ACC112 (cell line): ENCODE results near the gene NPDC1.

ENCODE experiments used
- H2AFZ ChIP-seq: fragments of 200-600 bp; sonication (generic); one replicate; pipeline ENCODE4 v1.6.0; 2017; ENCODE audit warnings: antibody characterized with exemption, low read length; ENCODE audit not compliant: unreplicated experiment
- H3K27ac ChIP-seq: fragments of 200-600 bp; sonication (generic); 2 replicates; pipeline ENCODE4 v1.5.1; 2014; ENCODE audit warnings: low read depth, mild to moderate bottlenecking, antibody characterized with exemption, low read length, moderate library complexity
- H3K27me3 ChIP-seq: fragments of 200-600 bp; sonication (generic); 2 replicates; pipeline ENCODE4 v1.6.1; 2014; ENCODE audit warnings: mild to moderate bottlenecking, antibody characterized with exemption, low read length, moderate library complexity, mixed read lengths; ENCODE audit not compliant: insufficient read depth
- H3K36me3 ChIP-seq: fragments of 200-600 bp; sonication (generic); 2 replicates; pipeline ENCODE4 v1.6.1; 2016; ENCODE audit warnings: mild to moderate bottlenecking, antibody characterized with exemption, low read length, moderate library complexity, mixed read lengths; ENCODE audit not compliant: insufficient read depth
- H3K4me1 ChIP-seq: fragments of 200-600 bp; sonication (generic); one replicate; pipeline ENCODE4 v1.6.1; 2016; ENCODE audit warnings: low read length, mixed read lengths; ENCODE audit not compliant: insufficient read depth, unreplicated experiment, control insufficient read depth
- H3K4me3 ChIP-seq: fragments of 200-600 bp; sonication (generic); 2 replicates; pipeline ENCODE4 v1.5.1; 2014; ENCODE audit warnings: mild to moderate bottlenecking, low read depth, low read length
- H3K79me2 ChIP-seq: fragments of 200-600 bp; sonication (generic); one replicate; pipeline ENCODE4 v1.6.0; 2016; ENCODE audit warnings: low read length; ENCODE audit not compliant: control insufficient read depth, unreplicated experiment, insufficient read depth

The NPDC1 gene

DNA sequence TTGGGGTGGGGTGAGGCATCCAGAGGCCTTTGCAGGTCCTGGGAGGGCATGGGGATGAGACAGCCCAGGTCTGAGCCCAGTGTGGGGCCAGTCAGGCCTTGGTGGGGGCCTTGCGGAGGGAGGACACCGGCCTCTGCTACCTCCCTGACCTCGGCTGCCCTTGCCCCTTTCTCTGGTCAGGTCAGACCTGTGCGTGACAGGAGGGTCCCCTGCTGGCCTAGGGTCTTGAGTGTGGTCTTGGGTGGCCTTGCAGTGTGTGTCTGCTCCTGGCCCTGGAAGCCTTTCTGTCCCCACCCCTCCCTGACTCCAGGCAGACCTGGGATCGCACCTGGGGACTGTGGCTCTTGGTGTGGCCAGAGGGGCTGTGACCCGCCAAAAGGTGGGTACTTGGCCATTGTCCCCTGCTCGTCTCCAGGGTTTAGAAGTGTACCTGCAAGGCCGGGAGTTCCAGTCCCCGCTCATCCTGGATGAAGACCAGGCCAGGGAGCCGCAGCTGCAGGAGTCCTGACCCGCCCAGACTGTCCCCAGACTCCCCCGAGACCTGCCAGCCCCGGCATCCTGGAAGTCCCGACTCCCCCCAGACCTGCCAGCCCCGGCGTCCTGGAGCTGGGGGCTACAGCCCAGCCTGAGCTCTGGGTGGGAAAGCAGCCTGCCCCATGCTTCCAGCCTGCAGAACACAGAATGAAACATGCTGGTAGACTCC, 36.4 kb upstream of the NPDC1 start:
- Histone ChIP-seq H2AFZ (no peak overlapping the region), H3K36me3 (peaks cover 10% of the 10 kb centered on the region; the same call in 1 of the 2 replicates), H3K4me3 (no peak overlapping the region), H3K79me2 (peaks cover 18% of the 10 kb centered on the region), H3K4me1 (peaks cover 36% of the 10 kb centered on the region), H3K27ac (peak overlapping the region; percentile 61), H3K27me3 (no peaks in the 10 kb centered on the region)

DNA sequence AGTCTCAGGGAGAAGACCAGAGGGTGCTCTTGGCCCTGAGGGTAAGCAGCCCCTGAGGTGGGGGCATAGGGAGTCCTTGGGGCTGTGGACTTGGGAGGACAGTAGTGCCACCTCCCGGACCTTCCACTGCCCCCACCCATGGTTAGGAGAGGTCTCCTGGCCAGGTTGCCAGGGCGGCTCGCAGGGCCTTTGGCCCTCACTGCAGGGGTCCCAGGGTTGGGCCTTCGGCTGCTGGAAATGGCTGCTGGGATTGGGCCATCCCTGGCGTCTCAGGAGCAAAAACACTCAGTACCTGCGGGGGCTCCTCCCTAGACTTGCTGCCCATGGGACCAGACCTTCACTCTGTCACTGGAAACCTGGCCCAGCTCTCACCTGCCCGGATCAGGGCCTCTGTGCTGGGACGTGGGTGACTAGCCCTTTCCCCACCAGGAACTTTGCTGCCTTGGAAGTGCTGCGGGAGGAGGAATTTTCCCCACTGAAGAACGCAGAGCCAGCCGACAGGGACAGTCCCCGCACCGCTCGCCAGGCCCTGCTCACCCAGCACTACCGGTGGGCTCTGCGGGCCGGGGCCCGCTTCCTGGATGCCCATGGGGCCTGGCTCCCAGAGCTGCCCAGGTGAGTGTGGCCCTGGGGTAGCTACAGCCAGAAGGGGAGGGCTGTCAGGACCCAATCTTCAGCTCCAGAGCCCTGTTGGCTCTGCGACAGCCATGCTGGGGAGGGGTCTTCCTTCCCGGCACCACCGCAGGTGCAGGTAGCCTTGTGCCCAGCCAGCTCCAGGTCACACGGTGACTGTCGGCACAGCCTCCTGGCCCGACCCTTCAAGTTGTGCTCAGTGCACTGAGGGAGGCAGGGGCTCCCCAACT, 34.5 kb upstream of the NPDC1 start:
- H3K36me3 ChIP-seq = peaks cover 10% of the 10 kb centered on the region; the same call in 1 of the 2 replicates
- H3K4me3 ChIP-seq = no peak overlapping the region
- no peak overlapping the region for H3K27ac ChIP-seq
- H3K4me1 ChIP-seq = peaks cover 36% of the 10 kb centered on the region
- H3K27me3 ChIP-seq = no peaks in the 10 kb centered on the region
- no peak overlapping the region for H2AFZ ChIP-seq
- peaks cover 18% of the 10 kb centered on the region for H3K79me2 ChIP-seq

DNA sequence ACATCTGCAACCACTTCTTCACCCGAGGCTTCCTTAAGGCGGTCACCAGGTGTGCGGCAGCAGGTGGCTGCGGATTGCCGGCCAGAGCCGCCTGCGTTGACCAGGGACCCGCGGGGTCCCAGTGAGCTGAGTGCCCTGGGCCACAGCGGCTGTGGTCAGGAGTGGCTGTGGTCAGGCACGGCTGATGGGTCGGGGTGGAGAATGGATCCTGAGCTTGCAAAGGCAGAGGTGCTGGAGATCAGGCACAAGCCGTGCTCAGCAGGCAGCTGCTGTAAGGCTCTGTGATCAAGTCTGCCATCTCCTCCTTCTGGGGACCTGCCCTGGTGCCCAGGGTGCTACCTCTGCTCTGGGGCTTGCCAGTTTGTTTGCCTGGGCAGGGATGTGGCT, 33.4 kb upstream of the NPDC1 start:
- H3K27ac ChIP-seq = no peak overlapping the region
- H3K27me3 ChIP-seq = no peaks in the 10 kb centered on the region

DNA sequence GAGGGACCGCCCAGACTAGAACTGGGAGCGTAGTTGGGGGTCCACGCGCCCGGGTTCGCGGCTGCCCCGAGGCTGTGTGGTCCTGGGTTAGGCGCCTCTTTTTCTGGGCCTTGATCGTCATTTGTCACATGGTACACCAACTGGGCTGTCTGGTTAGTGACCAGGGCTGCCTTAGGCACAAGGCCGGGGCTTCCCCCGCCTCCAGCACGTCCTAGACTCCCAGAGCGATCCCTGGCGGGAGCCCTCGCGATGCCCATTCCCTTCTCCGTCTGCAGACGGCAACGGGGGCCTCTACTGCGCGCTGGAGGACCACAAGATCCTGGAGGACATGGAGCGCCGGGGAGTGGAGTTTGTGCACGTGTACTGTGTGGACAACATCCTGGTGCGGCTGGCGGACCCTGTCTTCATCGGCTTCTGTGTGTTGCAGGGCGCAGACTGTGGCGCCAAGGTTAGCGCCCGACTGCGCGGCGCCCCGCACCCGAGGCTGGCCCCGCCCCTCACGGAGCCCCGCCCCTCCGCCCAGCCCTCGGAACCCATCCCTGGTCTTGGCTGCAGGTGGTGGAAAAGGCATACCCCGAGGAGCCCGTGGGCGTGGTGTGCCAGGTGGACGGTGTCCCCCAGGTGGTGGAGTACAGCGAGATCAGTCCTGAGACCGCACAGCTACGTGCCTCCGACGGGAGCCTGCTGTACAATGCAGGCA, 32.9 kb upstream of the NPDC1 start:
- Histone ChIP-seq H3K27me3 (no peaks in the 10 kb centered on the region), H3K36me3 (peaks cover 10% of the 10 kb centered on the region; the same call in 1 of the 2 replicates), H3K4me1 (peaks cover 21% of the 10 kb centered on the region), H3K27ac (no peak overlapping the region), H2AFZ (no peak overlapping the region), H3K79me2 (peaks cover 18% of the 10 kb centered on the region), H3K4me3 (peak overlapping the region; percentile 93)

More for the DNA sequence above, 33.4 kb upstream of the NPDC1 start:
- Histone ChIP-seq H3K79me2 (peaks cover 18% of the 10 kb centered on the region), H3K4me1 (peaks cover 26% of the 10 kb centered on the region), H2AFZ (no peak overlapping the region), H3K4me3 (0 out of 2 replicates have a peak overlapping the region, but pooled peaks have one; percentile 24), H3K36me3 (peaks cover 10% of the 10 kb centered on the region; the same call in 1 of the 2 replicates)

DNA sequence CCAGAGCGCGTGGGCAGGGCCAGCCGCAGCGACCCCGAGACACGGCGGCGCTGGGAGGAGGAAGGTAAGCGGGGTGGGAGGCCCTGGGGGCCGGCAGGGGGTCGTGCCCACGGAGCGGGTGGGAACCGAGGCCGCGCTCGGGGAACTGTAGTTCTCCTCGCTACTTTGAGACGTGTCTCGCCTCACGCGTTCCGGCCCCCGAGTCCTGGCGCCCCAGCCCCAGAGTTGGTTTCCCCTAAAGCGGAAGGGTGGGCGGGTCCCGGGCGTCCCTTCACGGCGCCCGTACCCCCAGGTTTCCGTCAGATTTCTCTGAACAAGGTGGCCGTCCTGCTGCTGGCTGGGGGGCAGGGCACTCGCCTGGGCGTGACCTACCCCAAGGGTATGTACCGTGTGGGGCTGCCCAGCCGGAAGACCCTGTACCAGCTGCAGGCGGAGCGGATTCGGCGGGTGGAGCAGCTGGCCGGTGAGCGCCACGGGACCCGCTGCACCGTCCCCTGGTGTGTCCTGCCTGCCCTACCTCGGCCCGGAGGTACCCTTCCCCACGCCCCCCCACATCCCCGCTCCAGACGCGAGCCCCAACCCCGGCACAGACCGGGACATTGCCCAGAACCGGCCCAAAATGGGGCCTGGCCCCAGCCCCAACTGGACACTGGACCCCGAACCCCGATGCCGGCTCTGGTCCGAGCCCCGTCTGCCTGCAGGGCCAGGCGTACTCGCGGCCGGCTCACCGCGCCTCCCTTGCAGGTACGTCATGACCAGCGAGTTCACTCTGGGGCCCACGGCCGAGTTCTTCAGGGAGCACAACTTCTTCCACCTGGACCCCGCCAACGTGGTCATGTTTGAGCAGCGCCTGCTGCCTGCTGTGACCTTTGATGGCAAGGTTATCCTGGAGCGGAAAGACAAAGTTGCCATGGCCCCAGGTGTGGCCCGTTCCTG, 32.0 kb upstream of the NPDC1 start:
- H3K36me3 ChIP-seq = peaks cover 10% of the 10 kb centered on the region; the same call in 1 of the 2 replicates
- peak overlapping the region; percentile 85 for H2AFZ ChIP-seq
- peaks cover 18% of the 10 kb centered on the region for H3K79me2 ChIP-seq
- H3K4me3 ChIP-seq = peak overlapping the region; percentile 93
- H3K27me3 ChIP-seq = no peaks in the 10 kb centered on the region
- peaks cover 14% of the 10 kb centered on the region for H3K4me1 ChIP-seq
- H3K27ac ChIP-seq = no peak overlapping the region

DNA sequence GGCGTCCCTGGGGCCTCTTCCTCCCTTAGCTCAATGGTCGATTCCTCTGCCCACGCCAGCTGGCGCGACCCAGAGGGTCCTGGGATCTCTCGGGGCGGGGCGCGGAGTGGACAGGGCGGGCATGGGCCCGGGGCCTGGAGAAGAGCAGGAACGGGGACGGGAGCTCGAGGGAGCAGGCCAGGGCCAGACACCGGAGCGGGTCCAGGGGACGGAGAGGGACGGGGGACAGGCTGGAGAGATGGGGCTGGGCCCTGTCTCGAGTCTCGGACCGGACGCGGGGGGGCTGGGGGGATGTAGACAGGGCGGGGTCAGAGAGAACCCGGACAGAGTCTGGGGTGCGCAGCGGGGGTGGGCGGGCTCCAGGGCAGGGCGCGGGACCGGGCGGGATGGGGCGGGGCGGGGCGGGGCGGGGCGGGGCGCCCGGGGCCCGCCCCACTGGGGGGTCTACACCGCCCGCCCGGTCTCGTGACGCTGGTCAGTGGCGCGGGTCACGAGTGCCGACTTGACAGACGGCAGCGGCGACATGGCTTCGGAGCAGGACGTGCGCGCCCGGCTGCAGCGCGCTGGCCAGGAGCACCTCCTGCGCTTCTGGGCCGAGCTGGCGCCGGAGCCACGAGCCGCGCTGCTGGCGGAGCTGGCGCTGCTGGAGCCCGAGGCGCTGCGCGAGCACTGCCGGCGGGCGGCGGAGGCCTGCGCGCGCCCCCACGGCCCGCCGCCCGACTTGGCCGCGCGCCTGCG, 31.2 kb upstream of the NPDC1 start, which contains the start of gene UAP1L1:
UAP1L1 (plus strand) TSS at position 508 of the 738 bp plus-strand sequence; CDS start at position 524, 16 bp downstream.
- Histone ChIP-seq H3K4me1 (peaks cover 5% of the 10 kb centered on the region), H3K79me2 (peaks cover 18% of the 10 kb centered on the region), H3K27me3 (no peaks in the 10 kb centered on the region), H3K36me3 (peaks cover 10% of the 10 kb centered on the region; the same call in 1 of the 2 replicates), H3K27ac (no peak within 1 kb of the TSS), H3K4me3 (peak within 1 kb of the TSS; percentile 93), H2AFZ (peak within 1 kb of the TSS; percentile 85)

DNA sequence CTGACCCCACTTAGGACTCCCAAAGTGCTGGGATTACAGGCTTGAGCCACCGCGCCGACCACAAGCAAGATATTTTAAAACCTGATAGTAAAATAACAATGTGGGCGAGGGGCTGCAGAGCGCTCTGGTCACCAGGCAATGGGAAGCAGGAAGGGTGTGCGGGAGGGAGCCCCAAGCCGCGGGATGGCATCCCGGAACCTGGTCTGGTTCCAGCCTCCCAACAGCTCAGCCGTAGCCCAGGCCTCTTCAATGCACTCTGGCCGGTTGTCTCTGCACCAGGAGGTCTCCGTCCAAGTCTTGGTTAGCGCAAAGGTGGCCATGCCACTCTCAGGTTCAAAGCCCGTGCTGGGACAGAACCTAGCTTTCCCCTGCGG, 30.6 kb upstream of the NPDC1 start:
- H2AFZ ChIP-seq = peak overlapping the region; percentile 85
- peaks cover 4% of the 10 kb centered on the region for H3K4me1 ChIP-seq
- H3K27me3 ChIP-seq = no peaks in the 10 kb centered on the region
- H3K79me2 ChIP-seq = peaks cover 18% of the 10 kb centered on the region
- H3K27ac ChIP-seq = no peak overlapping the region
- H3K36me3 ChIP-seq = peaks cover 6% of the 10 kb centered on the region; the same call in 1 of the 2 replicates
- H3K4me3 ChIP-seq = peak overlapping the region; percentile 70

DNA sequence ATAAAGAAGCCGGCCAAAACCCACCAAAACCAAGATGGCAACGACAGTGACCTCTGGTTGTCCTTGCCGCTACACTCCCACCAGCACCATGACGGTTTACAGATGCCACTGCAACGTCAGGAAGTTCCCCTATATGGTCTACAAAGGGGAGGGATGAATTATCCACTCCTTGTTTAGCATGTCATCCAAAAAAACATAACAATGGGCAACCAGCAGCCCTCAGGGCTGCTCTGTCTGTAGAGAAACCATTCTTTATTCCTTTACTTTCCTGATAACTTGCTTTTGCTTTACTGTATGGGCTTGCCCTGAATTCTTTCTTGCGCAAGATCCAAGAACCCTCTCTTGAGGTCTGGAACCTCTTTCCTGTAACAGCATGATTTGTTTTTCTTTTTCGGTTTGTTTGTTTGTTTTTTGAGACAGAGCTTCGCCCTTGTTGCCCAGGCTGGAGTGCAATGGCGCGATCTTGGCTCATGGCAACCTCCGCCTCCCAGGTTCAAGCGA, 29.3 kb upstream of the NPDC1 start:
- H3K27ac ChIP-seq = no peak overlapping the region
- no peaks in the 10 kb centered on the region for H3K27me3 ChIP-seq
- H3K4me1 ChIP-seq = peaks cover 4% of the 10 kb centered on the region
- H3K79me2 ChIP-seq = peaks cover 18% of the 10 kb centered on the region
- H3K4me3 ChIP-seq = no peak overlapping the region
- H3K36me3 ChIP-seq = peaks cover 5% of the 10 kb centered on the region; the same call in 1 of the 2 replicates
- no peak overlapping the region for H2AFZ ChIP-seq

DNA sequence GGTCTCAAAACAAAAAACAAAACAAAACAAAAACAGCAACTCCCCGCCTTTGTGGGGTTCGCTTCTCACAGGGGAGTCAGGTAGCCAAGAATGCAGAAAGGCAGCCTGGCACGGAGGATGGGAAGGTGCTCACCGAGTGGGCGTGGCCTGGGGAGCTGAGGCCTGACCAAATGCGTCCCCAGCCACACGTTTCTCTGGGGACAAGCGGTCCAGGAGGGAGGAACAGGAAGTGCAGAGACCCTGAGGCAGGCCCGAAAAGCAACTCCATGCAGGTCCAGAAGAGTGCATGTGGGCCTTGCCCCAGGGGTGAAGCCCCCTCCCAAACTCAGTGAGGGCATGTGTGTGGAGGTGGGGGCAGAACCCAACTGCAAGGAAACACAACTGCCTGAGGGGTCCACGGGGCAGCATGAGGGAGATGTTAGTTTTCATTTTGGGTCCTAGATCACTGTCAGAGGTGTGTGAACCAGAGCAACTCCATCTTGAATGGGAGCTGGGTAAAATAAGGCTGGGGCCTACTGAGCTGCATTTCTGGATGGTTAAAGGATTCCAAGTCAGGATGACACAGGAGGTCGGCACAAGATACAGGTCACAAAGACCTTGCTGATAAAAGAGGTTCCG, 28.8 kb upstream of the NPDC1 start:
- Histone ChIP-seq H3K4me3 (no peak overlapping the region), H3K27ac (no peak overlapping the region), H2AFZ (no peak overlapping the region), H3K36me3 (peaks cover 5% of the 10 kb centered on the region; the same call in 1 of the 2 replicates), H3K79me2 (peaks cover 18% of the 10 kb centered on the region), H3K4me1 (peaks cover 4% of the 10 kb centered on the region), H3K27me3 (no peaks in the 10 kb centered on the region)
